Sciatic nerve (tissue), 2 donors: ENCODE measurements around the gene RFXANK. TPM values are rescaled to one million over a fixed set of nuclear protein-coding genes. Genes with fewer than 3 reads are reported as not detected.
"Not testable (repeated sequence)": the region's sequence is repeated elsewhere in the genome, so short reads cannot be mapped to it uniquely, and the experiment has no call there.

Experiments used
- ATAC-seq: fragments of 200-7000 bp; cut with Tn5 transposase; one replicate; pipeline ENCODE4 v1.9.1; 2020; ENCODE audit warnings: mild to moderate bottlenecking, moderate library complexity
- DNase-seq: peaks from one replicate; pipeline ENCODE4 v3.0.0-alpha.2; 2020; ENCODE audit warnings: low spot score
- intact Hi-C: fragments of 100-400 bp; cut with DNase I; formaldehyde crosslinking; loops from one replicate; pipeline ENCODE4 v1.14.2; 2022
- total RNA-seq: library from RNA; stranded (reverse); fragmentation: NEBNext Ultra II Directional; extraction: Animal tissue kit (Norgen Biotek cat#: 25700); gene quantifications from one replicate; pipeline ENCODE4 v1.2.1, GENCODE V29; 2021
- donor health status: DM: no; HTN: no; CAD: no.
- donor health status: DM: no; HTN: no; CAD: no.

Gene RFXANK
- total RNA-seq, 1 donor from 2014 or later, result 58.2 TPM

DNA sequence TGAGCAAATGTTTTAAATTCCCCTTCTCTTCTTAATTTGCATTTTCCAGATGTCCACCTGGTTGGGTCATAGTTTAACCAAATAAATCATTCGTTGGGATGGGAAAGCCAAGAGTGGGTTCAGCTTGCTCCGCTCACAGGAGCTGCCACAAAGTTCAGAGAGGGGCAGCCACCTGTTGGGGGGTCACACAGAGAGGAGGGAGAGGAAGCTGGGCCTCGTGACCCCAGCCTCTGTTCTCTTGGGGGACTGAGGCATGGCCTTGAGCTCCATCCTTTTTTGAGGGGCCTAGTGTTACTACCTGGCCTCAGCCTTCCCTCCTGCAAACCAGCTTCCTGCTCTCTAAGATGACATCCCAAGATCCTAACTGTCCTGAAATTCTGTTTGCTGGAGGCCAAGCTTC is 24.4 kb upstream of the RFXANK start:
- DNase-seq (no peak), ATAC-seq (no peak)
- intact Hi-C loops, result no loop called here

DNA sequence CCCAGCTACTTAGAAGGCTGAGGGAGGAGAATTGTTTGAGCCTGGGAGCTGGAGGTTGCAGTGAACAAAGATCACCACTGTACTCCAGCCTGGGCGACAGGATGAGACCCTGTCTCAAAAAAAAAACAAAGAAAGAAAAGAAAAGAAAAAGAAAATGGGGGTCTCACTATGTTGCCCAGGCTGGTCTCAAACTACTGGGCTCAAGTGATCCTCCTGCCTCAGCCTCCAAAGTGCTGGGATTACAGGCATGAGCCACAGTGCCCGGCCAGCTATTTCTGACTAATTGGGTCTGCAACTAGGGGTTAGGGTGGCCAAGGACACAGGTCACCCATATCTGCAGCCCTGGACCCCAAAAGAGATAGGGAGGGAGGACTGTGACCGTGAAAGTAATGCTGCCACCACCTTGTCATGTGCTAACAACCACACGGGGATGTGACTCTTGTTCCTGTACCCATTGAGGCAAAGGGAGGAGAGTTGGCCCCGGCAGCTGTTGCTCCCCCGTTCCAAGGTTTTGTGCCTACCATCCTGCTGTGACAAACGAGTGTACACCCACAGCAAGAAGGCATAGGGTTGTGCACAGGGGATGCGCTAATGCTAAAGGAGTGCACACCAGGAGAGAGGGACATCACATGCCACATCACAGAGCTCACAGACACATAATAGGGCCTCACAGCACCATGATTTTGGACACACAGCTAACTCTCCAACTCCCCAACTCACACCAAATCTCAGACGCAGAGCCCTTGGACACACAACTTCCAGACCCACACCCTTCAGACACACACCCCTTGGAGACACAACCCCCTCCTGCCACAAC is 22.6 kb upstream of the RFXANK start:
- ATAC-seq (no peak), DNase-seq (no peak)
- intact Hi-C loops, result no loop called here

DNA sequence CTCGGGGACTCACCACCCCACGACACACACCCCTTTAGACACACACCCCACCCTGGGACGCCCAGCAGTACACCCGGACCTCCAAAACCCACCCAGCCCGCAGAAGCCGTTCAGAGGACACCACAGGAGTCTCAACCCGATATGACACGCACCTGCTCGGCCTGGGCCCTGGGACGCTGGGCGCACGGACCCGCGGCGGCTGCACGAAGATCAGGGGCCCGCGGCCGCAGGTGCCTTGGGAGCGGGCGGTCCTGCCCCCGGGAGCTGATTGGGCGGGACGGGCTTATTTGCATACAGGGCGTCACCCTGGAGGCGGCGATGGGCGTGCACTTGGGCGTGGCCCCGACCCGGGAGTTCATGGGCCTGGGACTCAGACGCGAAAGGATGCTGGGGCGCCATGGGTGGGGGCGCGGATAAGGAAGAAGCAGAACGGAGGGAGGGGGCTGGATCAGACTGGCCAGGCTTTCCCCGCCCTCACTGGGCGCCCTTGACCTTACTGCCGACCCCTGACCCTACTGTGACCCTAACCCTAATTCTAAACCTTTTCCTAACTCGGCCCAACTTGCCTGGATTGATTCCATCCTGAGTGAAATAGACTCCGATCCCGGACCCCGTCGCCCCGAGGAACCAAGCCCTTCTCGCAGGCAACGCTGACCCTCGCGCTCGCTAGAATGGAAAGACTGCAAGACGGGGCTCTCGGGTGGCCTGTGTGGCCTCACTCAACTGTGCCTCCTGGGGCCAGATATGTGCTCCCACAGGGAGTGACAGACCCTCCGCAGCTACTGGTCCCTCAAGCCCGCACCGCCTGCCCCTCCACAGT is 21.8 kb upstream of the RFXANK start, which contains the start of gene MEF2B:
Gene MEF2B (minus strand): TSS at position 211 of the 820 bp plus-strand sequence. CDS start 19,528 bp downstream, outside the sequence.
- peak; percentile 82 for DNase-seq
- intact Hi-C loops, result no loop called here
- peak; percentile 87 for ATAC-seq

DNA sequence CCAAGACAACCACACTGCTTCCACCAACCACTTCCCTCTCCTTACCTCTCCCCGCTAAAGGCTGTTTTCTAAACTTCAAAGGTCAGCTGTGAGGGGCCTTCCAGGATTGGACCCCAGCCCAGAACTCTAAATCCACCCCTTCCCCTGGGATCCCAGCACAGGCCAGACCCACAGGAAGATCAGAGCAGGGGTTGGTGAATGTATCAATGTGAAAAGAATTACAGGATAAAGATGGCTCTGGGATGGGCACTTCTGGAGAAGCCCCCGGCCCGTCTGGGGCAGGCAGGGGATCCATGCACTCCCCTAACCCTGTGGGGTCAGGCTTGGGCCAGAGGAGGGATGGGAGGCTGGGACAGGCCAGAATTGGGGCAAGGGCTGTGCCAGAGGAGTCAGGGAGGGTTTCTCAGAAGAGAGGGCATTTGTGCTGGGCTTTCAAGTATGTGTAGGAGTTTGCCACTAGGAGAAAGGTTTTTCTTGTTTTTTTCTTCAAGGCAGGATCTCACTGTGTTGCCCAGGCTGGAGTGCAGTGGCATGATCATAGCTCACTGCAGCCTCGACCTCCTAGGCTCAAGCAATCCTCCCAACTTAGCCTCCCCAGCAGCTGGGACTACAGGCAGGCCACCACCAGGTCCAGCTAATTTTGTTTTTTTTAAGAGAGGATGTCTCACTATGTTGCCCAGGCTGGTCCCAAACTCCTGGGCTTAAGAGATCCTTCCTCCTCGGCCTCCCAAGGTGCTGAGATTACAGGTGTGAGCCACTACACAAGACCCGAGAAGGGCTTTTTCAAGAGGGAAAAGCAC is 21.0 kb upstream of the RFXANK start:
- intact Hi-C loops, result no loop called here
- ATAC-seq (peak; percentile 6), DNase-seq (no peak)

DNA sequence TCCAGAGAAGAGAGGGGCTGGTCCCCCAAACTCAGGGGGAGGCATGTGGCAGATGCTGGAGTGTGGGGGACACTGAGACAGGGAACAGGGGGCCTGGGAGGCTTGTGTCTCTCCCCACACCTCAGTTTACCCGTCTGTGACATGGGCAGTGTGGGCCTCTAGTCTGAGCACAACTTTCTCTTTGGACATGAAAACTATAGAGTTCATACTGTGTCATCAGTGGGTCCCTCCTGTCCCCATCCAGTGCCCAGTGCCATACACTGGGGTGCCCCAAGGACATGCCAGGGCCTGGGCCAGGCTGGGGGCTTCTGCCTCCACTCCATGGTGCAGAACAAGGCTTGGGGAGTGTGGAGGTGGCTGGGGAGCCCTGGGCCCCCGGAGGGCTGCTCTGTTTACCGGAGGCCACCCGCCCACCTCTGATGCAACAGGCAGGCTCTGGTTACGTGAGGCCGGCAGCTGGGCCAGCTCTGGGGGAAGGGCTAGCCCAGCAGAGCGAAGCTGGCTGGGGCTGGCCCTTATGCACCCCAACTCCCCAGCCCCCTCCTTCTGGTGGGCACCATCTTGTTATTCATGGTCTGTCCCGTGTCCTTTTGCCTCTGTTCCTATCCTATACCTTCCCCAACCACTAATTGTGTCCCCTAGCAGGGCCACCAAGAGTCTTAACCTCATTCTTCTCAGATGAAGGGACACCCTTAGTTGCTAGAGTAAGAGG is 20.1 kb upstream of the RFXANK start:
- DNase-seq, result no peak
- ATAC-seq, result peak; percentile 60

DNA sequence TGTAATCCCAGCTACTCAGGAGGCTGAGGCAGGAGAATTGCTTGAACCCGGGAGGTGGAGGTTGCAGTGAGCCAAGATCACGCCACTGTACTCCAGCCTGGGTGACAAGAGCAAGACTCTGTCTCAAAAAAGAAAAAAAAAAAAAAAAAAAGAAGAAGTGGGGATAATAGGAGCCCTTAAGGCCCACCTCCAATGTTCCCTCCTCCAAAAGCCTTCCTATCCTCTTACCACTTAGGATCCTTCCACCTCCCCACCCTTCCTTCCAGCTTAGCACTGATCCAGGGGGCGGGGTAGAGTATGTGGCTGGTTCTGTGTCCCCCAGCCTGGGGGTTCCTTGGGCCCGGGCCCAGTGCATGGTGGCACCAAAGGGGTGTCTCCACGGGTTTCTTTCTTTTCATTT is 18.8 kb upstream of the RFXANK start:
- intact Hi-C loops, ATAC-seq, DNase-seq: not testable (repeated sequence)

More for the DNA sequence above, 20.1 kb upstream of the RFXANK start:
- intact Hi-C loops, result no loop called here

DNA sequence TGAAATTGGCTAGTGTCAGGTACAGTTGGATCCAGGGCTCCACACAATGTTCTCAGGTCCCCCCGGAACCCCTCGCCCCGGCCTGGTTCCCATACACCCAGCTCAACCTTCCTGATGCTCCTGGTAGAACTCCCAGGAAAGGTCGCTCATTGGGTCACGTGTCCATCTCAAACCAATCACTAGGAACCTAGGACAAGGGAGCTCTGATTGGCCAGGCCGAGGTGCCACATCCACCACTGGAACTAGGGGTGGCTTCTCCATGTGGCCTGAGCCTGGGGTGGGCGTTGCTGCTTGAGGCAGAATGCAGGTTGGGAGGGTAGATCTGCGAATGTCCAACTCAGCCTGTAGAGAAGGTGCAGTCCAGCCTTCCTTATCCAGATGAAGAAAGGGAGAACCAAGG is 15.1 kb upstream of the RFXANK start:
- DNase-seq (no peak), ATAC-seq (no peak)
- intact Hi-C loops, result no loop called here

DNA sequence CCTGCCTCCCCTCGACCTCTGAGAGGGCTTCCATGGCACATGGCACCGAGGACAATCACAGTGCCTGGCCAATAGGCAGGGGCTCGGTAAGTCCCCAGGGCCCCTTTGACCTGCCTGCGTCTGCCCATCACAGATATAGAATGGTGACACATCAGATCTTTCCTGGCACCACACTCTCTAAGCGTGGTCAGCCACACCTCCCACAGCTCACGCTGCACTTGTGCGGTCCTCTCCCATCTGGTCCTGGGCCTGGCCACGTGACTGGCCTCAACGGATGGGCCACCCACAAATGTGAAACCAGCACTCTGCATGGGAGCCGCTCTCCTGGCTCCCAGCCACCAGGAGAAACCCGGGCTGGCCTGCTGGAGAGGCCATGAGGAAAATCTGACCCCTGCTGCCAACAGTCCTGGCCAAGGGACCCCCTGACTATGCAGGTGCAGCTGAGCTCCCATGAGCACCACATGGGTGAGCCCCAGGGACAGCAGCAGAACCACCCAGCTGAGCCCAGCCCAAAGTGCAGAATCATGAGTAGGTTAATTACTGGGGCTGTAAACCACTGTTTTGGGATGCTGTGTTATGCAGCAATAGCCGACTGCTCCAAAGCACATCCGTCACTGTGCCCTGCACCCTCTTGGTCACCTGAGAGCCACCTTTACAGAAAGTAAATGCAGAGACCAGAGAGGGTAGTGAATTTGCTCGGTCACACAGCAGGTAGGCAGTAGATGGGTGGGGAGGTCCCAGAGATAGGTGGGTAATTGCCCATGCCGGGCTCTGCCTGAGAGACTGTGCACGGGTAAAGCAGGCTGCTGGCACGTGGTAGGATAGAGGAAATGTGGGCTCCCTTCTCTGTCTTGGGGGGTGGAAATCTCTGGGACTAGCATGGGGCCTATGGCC is 12.3 kb upstream of the RFXANK start:
- intact Hi-C loops, result no loop called here
- ATAC-seq, result no peak
- no peak for DNase-seq

DNA sequence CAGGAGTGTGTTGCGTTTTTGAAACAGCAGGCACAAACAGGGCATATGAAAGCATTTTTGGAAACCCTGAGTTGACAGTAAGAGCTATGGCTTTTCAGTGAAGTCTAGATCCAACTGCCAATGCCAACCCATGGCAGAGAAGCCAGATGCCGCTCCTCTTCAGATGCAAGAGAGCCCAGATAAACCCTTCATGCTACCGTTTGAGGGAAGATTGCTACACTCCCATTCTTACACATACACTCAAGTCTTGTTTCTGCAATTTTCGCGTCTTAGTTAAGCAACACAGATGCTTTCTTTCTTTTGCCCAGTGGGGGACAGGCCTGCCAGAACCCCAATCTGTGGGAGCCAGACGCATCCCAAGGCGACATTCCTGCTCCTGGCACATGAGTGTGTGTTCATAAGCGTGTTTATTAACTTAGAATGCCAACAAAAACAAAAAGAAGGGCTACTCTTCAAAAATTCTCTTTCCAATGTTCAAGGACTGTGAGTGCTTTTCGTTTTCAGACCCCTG is 10.5 kb upstream of the RFXANK start:
- peak; percentile 75 for ATAC-seq
- intact Hi-C loops, result no loop called here
- no peak for DNase-seq

DNA sequence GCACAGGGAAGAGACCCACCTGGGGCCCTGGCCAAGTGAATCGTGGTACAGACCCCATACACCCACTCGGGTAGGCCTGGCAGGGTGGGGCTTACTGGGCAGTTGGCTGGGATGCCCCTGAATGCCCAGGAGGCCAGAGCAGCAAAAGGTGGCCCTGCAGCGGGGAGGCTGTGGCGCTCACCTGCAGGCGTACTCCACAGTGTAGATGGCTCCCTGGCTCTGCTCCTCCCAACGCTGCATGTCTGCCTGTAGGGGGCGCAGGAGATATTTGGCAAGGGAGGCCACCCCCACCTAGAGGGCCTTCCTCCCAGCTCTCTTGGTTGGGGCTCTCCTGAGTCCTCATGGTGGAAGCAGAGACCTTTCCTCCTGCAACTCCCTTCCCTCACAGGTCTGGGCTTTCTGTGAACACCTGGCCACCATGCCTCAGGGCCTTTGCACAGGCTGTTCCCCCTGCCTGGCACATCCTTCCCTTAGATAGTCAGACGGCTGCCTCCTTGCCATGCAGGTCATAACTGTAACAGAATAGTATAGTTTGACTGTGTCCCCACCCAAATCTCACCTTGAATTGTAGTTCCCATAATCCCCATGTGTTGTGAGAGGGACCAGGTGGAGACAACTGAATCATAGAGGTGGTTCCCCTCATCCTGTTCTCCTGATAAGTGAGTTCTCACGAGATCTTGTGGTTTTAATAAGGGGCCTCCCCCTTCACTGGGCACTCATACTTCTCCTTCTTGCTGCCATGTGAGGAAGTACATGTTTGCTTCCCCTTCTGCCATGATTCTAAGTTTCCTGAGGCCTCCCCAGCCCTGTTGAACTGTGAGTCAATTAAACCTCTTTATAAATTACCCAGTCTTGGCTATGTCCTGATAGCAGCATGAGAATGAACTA is 6.0 kb upstream of the RFXANK start:
- intact Hi-C loops, result no loop called here
- no peak for DNase-seq
- ATAC-seq, result no peak

DNA sequence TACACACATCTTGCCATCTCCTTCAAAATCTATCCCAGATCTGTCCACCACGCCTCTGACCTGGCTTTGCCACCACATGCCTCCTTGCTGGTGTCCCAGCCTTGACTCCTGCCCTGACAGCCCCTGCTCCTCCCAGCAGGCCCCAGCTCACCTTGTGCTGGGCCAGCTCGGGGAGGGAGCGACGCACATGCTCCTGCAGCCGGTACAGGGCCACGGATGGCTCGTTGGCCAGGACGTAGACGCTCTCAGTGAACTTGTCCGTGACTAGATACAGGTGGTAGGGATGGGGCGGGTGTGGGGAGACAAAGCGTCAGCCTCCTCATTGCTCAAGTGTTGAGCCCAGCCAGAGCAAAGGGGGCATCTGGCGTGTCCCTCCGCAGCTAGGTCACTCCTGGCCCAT is 5.3 kb upstream of the RFXANK start:
- DNase-seq, result no peak
- ATAC-seq, result no peak
- intact Hi-C loops, result no loop called here

DNA sequence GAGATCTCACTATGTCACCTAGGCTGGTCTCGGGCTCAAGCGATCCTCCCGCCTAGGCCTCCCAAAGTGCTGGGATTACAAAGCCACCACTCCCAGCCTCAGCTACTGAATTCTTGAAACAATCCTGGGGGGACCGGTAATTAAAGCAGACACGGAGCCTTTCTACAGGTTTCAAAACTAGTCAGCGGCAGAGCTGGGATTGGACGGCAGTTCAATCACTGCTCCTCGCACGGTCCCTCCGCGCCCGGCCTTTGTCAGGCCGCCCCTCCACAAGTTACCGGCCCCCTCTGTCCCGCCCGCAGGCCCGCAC is 335 bp upstream of the RFXANK start:
- intact Hi-C loops, result no loop called here
- no peak for ATAC-seq
- no peak for DNase-seq

DNA sequence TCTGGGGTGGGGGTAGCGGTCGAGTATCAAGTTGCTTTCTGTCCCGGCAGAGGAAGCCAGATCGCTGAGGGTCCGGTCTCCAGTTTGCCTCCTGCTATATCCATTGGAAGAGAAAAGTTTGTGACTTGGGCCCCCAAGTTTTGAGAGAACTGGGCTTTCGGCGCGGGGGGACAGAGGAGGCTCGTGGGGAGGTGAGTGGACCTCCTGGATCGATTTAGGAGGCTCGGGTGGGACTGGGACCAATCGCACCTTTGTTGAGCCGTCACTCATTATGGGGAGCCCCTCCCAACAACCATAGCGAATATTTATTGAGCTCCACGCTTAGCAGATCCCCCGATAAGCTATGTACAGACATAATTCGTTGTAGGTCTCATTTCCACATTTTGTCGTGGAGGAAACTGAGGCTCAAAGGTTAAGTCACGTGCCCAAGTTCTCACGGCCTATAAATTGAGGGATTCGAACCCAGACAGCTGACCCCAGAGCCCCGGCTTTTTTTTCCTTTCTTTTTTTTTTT is 909 bp downstream of the RFXANK start:
- ATAC-seq (peak; percentile 2), DNase-seq (no peak)
- intact Hi-C loops, result no loop called here

DNA sequence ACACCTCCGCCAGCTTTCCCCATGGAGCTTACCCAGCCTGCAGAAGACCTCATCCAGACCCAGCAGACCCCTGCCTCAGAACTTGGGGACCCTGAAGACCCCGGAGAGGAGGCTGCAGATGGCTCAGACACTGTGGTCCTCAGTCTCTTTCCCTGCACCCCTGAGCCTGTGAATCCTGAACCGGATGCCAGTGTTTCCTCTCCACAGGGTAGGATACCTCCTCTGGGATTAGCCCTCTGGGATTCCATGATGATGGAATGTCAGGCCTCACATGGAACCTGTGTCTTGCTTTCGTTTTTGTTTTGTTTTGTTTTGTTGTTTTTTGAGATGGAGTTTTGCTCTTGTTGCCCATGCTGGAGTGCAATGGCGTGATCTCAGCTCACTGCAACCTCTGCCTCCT is 1.9 kb downstream of the RFXANK start:
- DNase-seq, result no peak
- intact Hi-C loops, result no loop called here
- ATAC-seq, result no peak

DNA sequence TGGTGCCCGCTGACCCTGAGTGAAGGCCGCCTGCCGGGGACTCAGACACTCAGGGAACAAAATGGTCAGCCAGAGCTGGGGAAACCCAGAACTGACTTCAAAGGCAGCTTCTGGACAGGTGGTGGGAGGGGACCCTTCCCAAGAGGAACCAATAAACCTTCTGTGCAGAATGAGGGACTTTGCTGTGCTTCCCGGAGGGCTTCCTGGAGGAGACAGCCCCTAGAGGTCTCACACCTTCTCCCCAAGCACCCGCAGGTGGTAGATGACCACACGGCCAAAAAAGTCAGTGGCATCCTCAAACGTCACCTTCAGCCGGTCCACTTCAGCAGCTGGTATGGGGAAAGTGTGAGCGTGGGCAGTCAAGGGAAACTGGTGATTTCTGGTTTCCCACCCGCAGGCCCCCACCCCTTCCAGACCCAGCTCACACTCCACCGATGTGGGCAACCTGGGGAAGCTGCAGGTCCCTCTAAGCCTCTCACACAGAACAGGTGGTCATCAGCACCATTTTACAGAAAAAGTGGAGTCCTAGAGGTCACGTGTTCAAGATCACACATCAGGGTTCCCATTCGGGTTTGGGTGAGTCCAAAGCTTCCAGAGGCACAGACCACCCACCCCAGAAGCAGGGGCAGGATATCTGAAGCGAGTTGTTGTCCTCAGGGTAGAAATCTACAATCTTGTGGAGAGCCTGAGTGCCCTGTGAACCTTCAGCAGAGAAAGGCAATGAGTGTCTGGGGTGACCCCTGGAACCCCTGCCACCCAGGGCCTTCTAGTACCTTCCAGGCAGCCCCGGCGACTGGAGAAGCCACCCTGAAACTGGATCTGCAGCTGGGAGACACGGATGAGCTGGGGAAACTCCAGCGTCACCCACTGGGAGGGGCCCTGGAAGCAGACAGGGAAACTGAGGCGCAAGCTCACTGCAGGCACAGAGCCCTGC is 9.9 kb downstream of the RFXANK start:
- no peak for ATAC-seq
- intact Hi-C loops, result no loop called here
- DNase-seq, result no peak

DNA sequence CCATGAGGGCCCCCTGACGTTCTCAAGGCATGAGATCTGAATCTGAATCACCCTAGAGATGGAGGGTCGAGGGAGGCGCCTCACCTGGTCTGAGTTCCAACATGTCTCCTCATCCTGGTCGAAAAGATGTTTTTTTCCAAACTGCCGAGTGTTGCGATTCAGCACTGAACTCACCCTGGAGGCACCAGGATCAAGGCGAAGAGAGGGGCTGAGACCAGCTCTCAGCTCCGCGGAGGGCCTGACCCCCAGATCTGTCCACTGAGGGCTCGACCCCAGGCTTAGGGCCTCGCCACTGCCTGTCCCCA is 10.6 kb downstream of the RFXANK start:
- DNase-seq (no peak), ATAC-seq (peak; percentile 35)
- intact Hi-C loops, result no loop called here
